Mesenchymal stem cell (in vitro differentiated cells and primary cell): ENCODE results near the gene ULK3.

Source experiments
- DNase-seq: peaks from one replicate; pipeline ENCODE4 v3.0.0-alpha.2; 2013
- H2AFZ ChIP-seq: one replicate; pipeline ENCODE4 v1.6.1; 2013; ENCODE audit warnings: low read depth, mild to moderate bottlenecking, control low read depth, inconsistent platforms, low read length, moderate library complexity
- H2AK5ac ChIP-seq: 2 replicates; pipeline ENCODE4 v1.6.1; 2013; ENCODE audit warnings: low read length, moderate library complexity, mild to moderate bottlenecking, inconsistent platforms; ENCODE audit not compliant: severe bottlenecking
- H2BK120ac ChIP-seq: one replicate; pipeline ENCODE4 v1.6.1; 2013; ENCODE audit warnings: low read depth, mild to moderate bottlenecking, inconsistent platforms, low read length, moderate library complexity
- H2BK12ac ChIP-seq, 2 experiments: one replicate each; pipeline ENCODE4 v1.6.1; 2013; ENCODE audit warnings: inconsistent platforms in 2 of 2, low read length in 2 of 2, mild to moderate bottlenecking in 2 of 2, moderate library complexity in 2 of 2, control low read depth in 1 of 2
- H2BK15ac ChIP-seq: one replicate; pipeline ENCODE4 v1.6.1; 2013; ENCODE audit warnings: mild to moderate bottlenecking, low read depth, inconsistent platforms; ENCODE audit not compliant: poor library complexity, severe bottlenecking
- H2BK5ac ChIP-seq: 2 replicates; pipeline ENCODE4 v1.6.1; 2013; ENCODE audit warnings: low read depth, mild to moderate bottlenecking, low read length, control low read depth, inconsistent platforms; ENCODE audit not compliant: poor library complexity, severe bottlenecking
- H3K14ac ChIP-seq, 2 experiments: one replicate each; pipeline ENCODE4 v1.6.1; 2013; ENCODE audit warnings: inconsistent platforms in 2 of 2, low read length in 2 of 2, control low read depth in 1 of 2, mild to moderate bottlenecking in 1 of 2, moderate library complexity in 1 of 2
- H3K18ac ChIP-seq, 2 experiments: one replicate each; pipeline ENCODE4 v1.6.1; 2013; ENCODE audit warnings: inconsistent platforms in 2 of 2, low read length in 2 of 2, control low read depth in 1 of 2, low read depth in 1 of 2, mild to moderate bottlenecking in 1 of 2
- H3K23ac ChIP-seq, 2 experiments: one replicate each; pipeline ENCODE4 v1.6.1; 2013; ENCODE audit warnings: inconsistent platforms in 2 of 2, low read length in 2 of 2, mild to moderate bottlenecking in 2 of 2, moderate library complexity in 2 of 2, control low read depth in 1 of 2
- H3K27ac ChIP-seq: 2 replicates; pipeline ENCODE4 v1.5.1; 2013; ENCODE audit warnings: mild to moderate bottlenecking, moderate library complexity, low read length, control low read depth, inconsistent platforms; ENCODE audit not compliant: poor library complexity, severe bottlenecking
- H3K27me3 ChIP-seq, 2 experiments: 2 replicates each; pipeline versions ENCODE4 v1.6.1 to v1.7.0; 2013; ENCODE audit warnings: low read length in 2 of 2, mild to moderate bottlenecking in 2 of 2, moderate library complexity in 2 of 2, control low read depth in 1 of 2, inconsistent platforms in 1 of 2; ENCODE audit not compliant: control insufficient read depth in 1 of 2, insufficient read depth in 1 of 2
- H3K36me3 ChIP-seq, 2 experiments: 2 replicates each; pipeline versions ENCODE4 v1.6.1 to v1.7.0; 2013; ENCODE audit warnings: low read length in 2 of 2, control low read depth in 1 of 2, inconsistent platforms in 1 of 2, low read depth in 1 of 2, mild to moderate bottlenecking in 1 of 2; ENCODE audit not compliant: insufficient read depth in 2 of 2, control insufficient read depth in 1 of 2
- H3K4ac ChIP-seq, 2 experiments: one replicate each; pipeline ENCODE4 v1.6.1; 2013; ENCODE audit warnings: inconsistent platforms in 2 of 2, low read length in 2 of 2, mild to moderate bottlenecking in 2 of 2, moderate library complexity in 2 of 2, control low read depth in 1 of 2, low read depth in 1 of 2
- H3K4me1 ChIP-seq: 2 replicates; pipeline ENCODE4 v1.6.1; 2013; ENCODE audit warnings: low read depth, low read length, control low read depth; ENCODE audit not compliant: control insufficient read depth, insufficient read depth
- H3K4me2 ChIP-seq: 2 replicates; pipeline ENCODE4 v1.6.1; 2013; ENCODE audit warnings: low read length, mild to moderate bottlenecking, inconsistent platforms; ENCODE audit not compliant: poor library complexity, severe bottlenecking
- H3K4me3 ChIP-seq, 2 experiments: 2 replicates each; pipeline versions ENCODE4 v1.5.1 to v1.7.0; 2013; ENCODE audit warnings: low read length in 2 of 2, mild to moderate bottlenecking in 2 of 2, control low read depth in 1 of 2, low read depth in 1 of 2; ENCODE audit not compliant: insufficient read depth in 1 of 2
- H3K79me1 ChIP-seq: replicated peaks from 2 replicates; pipeline ENCODE4 v1.6.1; 2013; ENCODE audit warnings: mild to moderate bottlenecking, control low read depth, low read length, inconsistent platforms; ENCODE audit not compliant: poor library complexity, severe bottlenecking
- H3K9ac ChIP-seq: 2 replicates; pipeline ENCODE4 v1.7.0; 2013; ENCODE audit warnings: mild to moderate bottlenecking, low read length, moderate library complexity
- H3K9me3 ChIP-seq: 2 replicates; pipeline ENCODE4 v1.7.0; 2013; ENCODE audit warnings: mild to moderate bottlenecking, low read length; ENCODE audit not compliant: control insufficient read depth
- H4K8ac ChIP-seq: one replicate; pipeline ENCODE4 v1.6.1; 2013; ENCODE audit warnings: inconsistent platforms, mild to moderate bottlenecking, low read length, moderate library complexity
- H4K91ac ChIP-seq: one replicate; pipeline ENCODE4 v1.6.1; 2013; ENCODE audit warnings: mild to moderate bottlenecking, low read length, inconsistent platforms
- WGBS: methylation state at CpG from one replicate; pipeline ENCODE4 v1.1.7; 2013; ENCODE audit warnings: mixed read lengths; 5-methylcytosine and 5-hydroxymethylcytosine counted together

Gene ULK3

GRCh38 chr15:74820056-74820455 lies 22.9 kb downstream of the ULK3 start:
- Histone ChIP-seq H3K4me1 (peaks cover 19% of the 10 kb centered on the region), H4K91ac (no peak overlapping the region), H4K8ac (no peak overlapping the region), H2BK5ac (no peak overlapping the region), H2BK15ac (no peak overlapping the region), H3K9me3 (no peaks in the 10 kb centered on the region), H2AFZ (no peak overlapping the region), H3K9ac (no peak overlapping the region), H3K18ac (no peak overlapping the region), H3K4ac (no peak overlapping the region), H2BK120ac (no peak overlapping the region), H3K36me3 (no peaks in the 10 kb centered on the region), H2BK12ac (no peak overlapping the region), H2AK5ac (no peak overlapping the region), H3K27me3 (peaks cover 23 to 46% of the 10 kb centered on the region in 2 experiments), H3K4me3 (no peak overlapping the region), H3K23ac (no peak overlapping the region), H3K4me2 (no peak overlapping the region), H3K14ac (no peak overlapping the region), H3K79me1 (no peaks in the 10 kb centered on the region), H3K27ac (no peak overlapping the region)
- 91% methylated on average over 5 of the region's 5 CpGs for WGBS
- no peak for DNase-seq

- peak overlapping the region; percentile 24 for H2AFZ ChIP-seq
- H3K79me1 ChIP-seq, result no peaks in the 10 kb centered on the region
- H3K18ac ChIP-seq, result no peak overlapping the region
- no peak overlapping the region for H3K4ac ChIP-seq
- peaks cover 4 to 18% of the 10 kb centered on the region in 2 experiments for H3K27me3 ChIP-seq
- peak; percentile 14 for DNase-seq
- peaks cover 21% of the 10 kb centered on the region for H3K4me1 ChIP-seq
- H2BK12ac ChIP-seq, result no peak overlapping the region
- H3K27ac ChIP-seq, result no peak overlapping the region
- H3K23ac ChIP-seq, result no peak overlapping the region
- no peak overlapping the region for H3K14ac ChIP-seq
- no peak overlapping the region for H2AK5ac ChIP-seq
- H3K4me2 ChIP-seq, result no peak overlapping the region
- WGBS, result 43% methylated on average over 9 of the region's 9 CpGs
- H2BK5ac ChIP-seq, result no peak overlapping the region
- H4K8ac ChIP-seq, result no peak overlapping the region
- no peak overlapping the region for H4K91ac ChIP-seq
- H2BK15ac ChIP-seq, result no peak overlapping the region
- no peak overlapping the region for H3K4me3 ChIP-seq
- H3K36me3 ChIP-seq, result no peaks in the 10 kb centered on the region
- H3K9me3 ChIP-seq, result no peaks in the 10 kb centered on the region
- no peak overlapping the region for H2BK120ac ChIP-seq
- no peak overlapping the region for H3K9ac ChIP-seq
Measured at GRCh38 chr15:74817370-74817737, 25.6 kb downstream of the ULK3 start.

GRCh38 chr15:74816624-74817369 lies 26.2 kb downstream of the ULK3 start:
- Histone ChIP-seq H4K8ac (no peak overlapping the region), H2BK5ac (no peak overlapping the region), H2AFZ (peak overlapping the region; percentile 24), H2BK15ac (no peak overlapping the region), H2BK120ac (no peak overlapping the region), H3K36me3 (no peaks in the 10 kb centered on the region), H3K27ac (no peak overlapping the region), H3K14ac (peak overlapping the region in 1 of 2 experiments; percentile 74), H3K9me3 (no peaks in the 10 kb centered on the region), H3K9ac (no peak overlapping the region), H3K27me3 (peaks cover 3 to 16% of the 10 kb centered on the region in 2 experiments), H3K4me2 (no peak overlapping the region), H3K4ac (no peak overlapping the region), H4K91ac (no peak overlapping the region), H2BK12ac (no peak overlapping the region), H2AK5ac (no peak overlapping the region), H3K79me1 (no peaks in the 10 kb centered on the region), H3K23ac (no peak overlapping the region), H3K18ac (no peak overlapping the region), H3K4me3 (no peak overlapping the region), H3K4me1 (peaks cover 21% of the 10 kb centered on the region)
- DNase-seq, result no peak
- WGBS, result 68% methylated on average over 19 of the region's 19 CpGs

GRCh38 chr15:74815961-74816360 lies 27.0 kb downstream of the ULK3 start:
- Histone ChIP-seq H2BK120ac (no peak overlapping the region), H3K27me3 (peaks cover 3 to 16% of the 10 kb centered on the region in 2 experiments), H3K4me3 (no peak overlapping the region), H3K4me1 (peaks cover 21% of the 10 kb centered on the region), H2BK15ac (no peak overlapping the region), H3K4ac (no peak overlapping the region), H2BK12ac (no peak overlapping the region), H3K4me2 (no peak overlapping the region), H2BK5ac (no peak overlapping the region), H3K23ac (no peak overlapping the region), H3K79me1 (no peaks in the 10 kb centered on the region), H3K36me3 (no peaks in the 10 kb centered on the region), H4K91ac (no peak overlapping the region), H3K27ac (no peak overlapping the region), H2AFZ (no peak overlapping the region), H3K18ac (no peak overlapping the region), H3K9me3 (no peaks in the 10 kb centered on the region), H3K14ac (no peak overlapping the region), H4K8ac (no peak overlapping the region), H2AK5ac (no peak overlapping the region), H3K9ac (no peak overlapping the region)
- no peak for DNase-seq
- WGBS, result 96% methylated on average over 15 of the region's 15 CpGs
